ENCODE results near the gene MPDZ.

MPDZ gene

GRCh38 chr9:13088720-13089427, 190.6 kb downstream of the MPDZ start:
- TF ChIP-seq SPI1 (IDR thresholded peaks at IDR 0.05; ENCODE audit: low read depth, low read length) (0 out of 2 replicates have a peak, but pooled peaks have one; percentile 7), POU2F2 (IDR thresholded peaks at IDR 0.05; ENCODE audit: low read depth, low read length) (no peak)
- FAIRE-seq (peak; percentile 73), DNase-seq (ENCODE audit: insufficient read length, low spot score) (peak; percentile 37)

GRCh38 chr9:13083963-13084528, 195.4 kb downstream of the MPDZ start:
- TF ChIP-seq TAF1 (IDR thresholded peaks at IDR 0.05; ENCODE audit: low read depth, low read length) (no peak), POU2F2 (IDR thresholded peaks at IDR 0.05; ENCODE audit: low read depth, low read length) (no peak), SPI1 (IDR thresholded peaks at IDR 0.05; ENCODE audit: low read depth, low read length) (no peak), PAX5 (IDR thresholded peaks at IDR 0.05; ENCODE audit: insufficient read depth, low read length, severe bottlenecking) (no peak), POLR2A (IDR thresholded peaks at IDR 0.05; ENCODE audit: low read depth, low read length) (no peak), POLR2AphosphoS5 (IDR thresholded peaks at IDR 0.05; ENCODE audit: low read depth, low read length) (no peak)
- FAIRE-seq (no peak), DNase-seq (ENCODE audit: insufficient read length, low spot score) (no peak)

- FAIRE-seq (no peak), DNase-seq (ENCODE audit: insufficient read length, low spot score) (no peak)
- TF ChIP-seq SPI1 (IDR thresholded peaks at IDR 0.05; ENCODE audit: low read depth, low read length): no peak
- no peak for TF ChIP-seq POU2F2 (IDR thresholded peaks at IDR 0.05; ENCODE audit: low read depth, low read length)
- TF ChIP-seq POLR2A (IDR thresholded peaks at IDR 0.05; ENCODE audit: low read depth, low read length): no peak
- TF ChIP-seq POLR2AphosphoS5 (IDR thresholded peaks at IDR 0.05; ENCODE audit: low read depth, low read length): no peak
- no peak for TF ChIP-seq PAX5 (IDR thresholded peaks at IDR 0.05; ENCODE audit: insufficient read depth, low read length, severe bottlenecking)
These were observed 196.1 kb downstream of the MPDZ start for GRCh38 chr9:13083366-13083765.

GRCh38 chr9:13082796-13083195, 196.7 kb downstream of the MPDZ start:
- FAIRE-seq: no peak
- DNase-seq (ENCODE audit: insufficient read length, low spot score): no peak

GRCh38 chr9:13078164-13078563, 201.3 kb downstream of the MPDZ start:
- FAIRE-seq: no peak
- DNase-seq (ENCODE audit: insufficient read length, low spot score): no peak
- TF ChIP-seq PAX5 (IDR thresholded peaks at IDR 0.05; ENCODE audit: insufficient read depth, low read length, severe bottlenecking): no peak
- TF ChIP-seq POLR2AphosphoS5 (IDR thresholded peaks at IDR 0.05; ENCODE audit: low read depth, low read length): no peak
- TF ChIP-seq POLR2A (IDR thresholded peaks at IDR 0.05; ENCODE audit: low read depth, low read length): no peak
- no peak for TF ChIP-seq TAF1 (IDR thresholded peaks at IDR 0.05; ENCODE audit: low read depth, low read length)
- TF ChIP-seq SPI1 (IDR thresholded peaks at IDR 0.05; ENCODE audit: low read depth, low read length): no peak
- no peak for TF ChIP-seq POU2F2 (IDR thresholded peaks at IDR 0.05; ENCODE audit: low read depth, low read length)

More at GRCh38 chr9:13082796-13083195, 196.7 kb downstream of the MPDZ start:
- TF ChIP-seq POLR2AphosphoS5 (IDR thresholded peaks at IDR 0.05; ENCODE audit: low read depth, low read length) (no peak), PAX5 (IDR thresholded peaks at IDR 0.05; ENCODE audit: insufficient read depth, low read length, severe bottlenecking) (no peak), TAF1 (IDR thresholded peaks at IDR 0.05; ENCODE audit: low read depth, low read length) (no peak), SPI1 (IDR thresholded peaks at IDR 0.05; ENCODE audit: low read depth, low read length) (no peak), POU2F2 (IDR thresholded peaks at IDR 0.05; ENCODE audit: low read depth, low read length) (no peak), POLR2A (IDR thresholded peaks at IDR 0.05; ENCODE audit: low read depth, low read length) (no peak)

- DNase-seq (ENCODE audit: insufficient read length, low spot score) (no peak), FAIRE-seq (no peak)
- TF ChIP-seq POLR2AphosphoS5 (IDR thresholded peaks at IDR 0.05; ENCODE audit: low read depth, low read length) (no peak), PAX5 (IDR thresholded peaks at IDR 0.05; ENCODE audit: insufficient read depth, low read length, severe bottlenecking) (no peak), POLR2A (IDR thresholded peaks at IDR 0.05; ENCODE audit: low read depth, low read length) (no peak), POU2F2 (IDR thresholded peaks at IDR 0.05; ENCODE audit: low read depth, low read length) (no peak), TAF1 (IDR thresholded peaks at IDR 0.05; ENCODE audit: low read depth, low read length) (no peak), SPI1 (IDR thresholded peaks at IDR 0.05; ENCODE audit: low read depth, low read length) (no peak)
These were observed 202.9 kb downstream of the MPDZ start for GRCh38 chr9:13076616-13077015.

GRCh38 chr9:13071921-13072320, 207.6 kb downstream of the MPDZ start:
- TF ChIP-seq TAF1 (IDR thresholded peaks at IDR 0.05; ENCODE audit: low read depth, low read length) (no peak), PAX5 (IDR thresholded peaks at IDR 0.05; ENCODE audit: insufficient read depth, low read length, severe bottlenecking) (no peak), SPI1 (IDR thresholded peaks at IDR 0.05; ENCODE audit: low read depth, low read length) (no peak)
- FAIRE-seq (no peak), DNase-seq (ENCODE audit: insufficient read length, low spot score) (no peak)

- TF ChIP-seq POLR2A (IDR thresholded peaks at IDR 0.05; ENCODE audit: low read depth, low read length) (no peak), POLR2AphosphoS5 (IDR thresholded peaks at IDR 0.05; ENCODE audit: low read depth, low read length) (no peak), POU2F2 (IDR thresholded peaks at IDR 0.05; ENCODE audit: low read depth, low read length) (no peak), PAX5 (IDR thresholded peaks at IDR 0.05; ENCODE audit: insufficient read depth, low read length, severe bottlenecking) (no peak), TAF1 (IDR thresholded peaks at IDR 0.05; ENCODE audit: low read depth, low read length) (no peak), SPI1 (IDR thresholded peaks at IDR 0.05; ENCODE audit: low read depth, low read length) (no peak)
- FAIRE-seq: no peak
- no peak for DNase-seq (ENCODE audit: insufficient read length, low spot score)
These were observed 208.6 kb downstream of the MPDZ start for GRCh38 chr9:13070612-13071595.

- TF ChIP-seq PAX5 (IDR thresholded peaks at IDR 0.05; ENCODE audit: insufficient read depth, low read length, severe bottlenecking) (no peak), SPI1 (IDR thresholded peaks at IDR 0.05; ENCODE audit: low read depth, low read length) (no peak), POLR2AphosphoS5 (IDR thresholded peaks at IDR 0.05; ENCODE audit: low read depth, low read length) (no peak), TAF1 (IDR thresholded peaks at IDR 0.05; ENCODE audit: low read depth, low read length) (no peak), POLR2A (IDR thresholded peaks at IDR 0.05; ENCODE audit: low read depth, low read length) (no peak), POU2F2 (IDR thresholded peaks at IDR 0.05; ENCODE audit: low read depth, low read length) (no peak)
- no peak for DNase-seq (ENCODE audit: insufficient read length, low spot score)
- no peak for FAIRE-seq
These were observed 210.0 kb downstream of the MPDZ start for GRCh38 chr9:13069498-13069897.
